ENCODE measurements around the gene DEAF1.
"Not testable (repeated sequence)": the region's sequence is repeated elsewhere in the genome, so short reads cannot be mapped to it uniquely, and the experiment has no call there.

The DEAF1 gene

GRCh38 chr11:662689-663274 lies 32.2 kb downstream of the DEAF1 start:
- H3K27ac Mint-ChIP-seq = no peak overlapping the region
- no peaks in the 10 kb centered on the region for H3K9me3 Mint-ChIP-seq
- no peaks in the 10 kb centered on the region for H3K4me1 Mint-ChIP-seq (ENCODE audit: low read depth)
- H3K27me3 Mint-ChIP-seq (ENCODE audit: low read depth) = no peaks in the 10 kb centered on the region
- peaks cover 11% of the 10 kb centered on the region for H3K36me3 Mint-ChIP-seq (ENCODE audit: low read depth)
- DNase-seq (ENCODE audit: low spot score) = peak; percentile 15
- no peak overlapping the region for H3K4me3 Mint-ChIP-seq

GRCh38 chr11:660681-661444 lies 34.2 kb downstream of the DEAF1 start:
- Mint-ChIP-seq H3K9me3 (no peaks in the 10 kb centered on the region), H3K27ac (no peak overlapping the region), H3K4me1 (ENCODE audit: low read depth) (no peaks in the 10 kb centered on the region), H3K27me3 (ENCODE audit: low read depth) (no peaks in the 10 kb centered on the region), H3K4me3 (no peak overlapping the region), H3K36me3 (ENCODE audit: low read depth) (peaks cover 11% of the 10 kb centered on the region)
- DNase-seq (ENCODE audit: low spot score) = no peak

- Mint-ChIP-seq H3K9me3 (no peaks in the 10 kb centered on the region), H3K36me3 (ENCODE audit: low read depth) (peaks cover 11% of the 10 kb centered on the region), H3K27me3 (ENCODE audit: low read depth) (no peaks in the 10 kb centered on the region), H3K4me3 (no peak overlapping the region), H3K27ac (no peak overlapping the region), H3K4me1 (ENCODE audit: low read depth) (no peaks in the 10 kb centered on the region)
- DNase-seq (ENCODE audit: low spot score) = no peak
Measured at GRCh38 chr11:660281-660680, 34.7 kb downstream of the DEAF1 start.

GRCh38 chr11:659532-660085 lies 35.4 kb downstream of the DEAF1 start:
- DNase-seq (ENCODE audit: low spot score) = no peak
- no peaks in the 10 kb centered on the region for H3K4me1 Mint-ChIP-seq (ENCODE audit: low read depth)
- H3K27ac Mint-ChIP-seq = no peak overlapping the region
- H3K9me3 Mint-ChIP-seq = no peaks in the 10 kb centered on the region
- peaks cover 11% of the 10 kb centered on the region for H3K36me3 Mint-ChIP-seq (ENCODE audit: low read depth)
- no peak overlapping the region for H3K4me3 Mint-ChIP-seq
- no peaks in the 10 kb centered on the region for H3K27me3 Mint-ChIP-seq (ENCODE audit: low read depth)

GRCh38 chr11:657691-658126 lies 37.3 kb downstream of the DEAF1 start:
- Mint-ChIP-seq H3K4me1 (ENCODE audit: low read depth) (no peaks in the 10 kb centered on the region), H3K4me3 (no peak overlapping the region), H3K9me3 (no peaks in the 10 kb centered on the region), H3K27ac (no peak overlapping the region), H3K27me3 (ENCODE audit: low read depth) (no peaks in the 10 kb centered on the region), H3K36me3 (ENCODE audit: low read depth) (peaks cover 8% of the 10 kb centered on the region)
- no peak for DNase-seq (ENCODE audit: low spot score)

GRCh38 chr11:656866-657265 lies 38.2 kb downstream of the DEAF1 start:
- no peaks in the 10 kb centered on the region for H3K4me1 Mint-ChIP-seq (ENCODE audit: low read depth)
- DNase-seq (ENCODE audit: low spot score) = no peak
- peaks cover 4% of the 10 kb centered on the region for H3K36me3 Mint-ChIP-seq (ENCODE audit: low read depth)
- no peak overlapping the region for H3K27ac Mint-ChIP-seq
- no peaks in the 10 kb centered on the region for H3K9me3 Mint-ChIP-seq
- H3K4me3 Mint-ChIP-seq = no peak overlapping the region
- H3K27me3 Mint-ChIP-seq (ENCODE audit: low read depth) = no peaks in the 10 kb centered on the region

- Mint-ChIP-seq H3K4me1 (ENCODE audit: low read depth) (no peaks in the 10 kb centered on the region), H3K27me3 (ENCODE audit: low read depth) (no peaks in the 10 kb centered on the region), H3K9me3 (no peaks in the 10 kb centered on the region), H3K4me3 (no peak overlapping the region), H3K27ac (no peak overlapping the region), H3K36me3 (ENCODE audit: low read depth) (peaks cover 5% of the 10 kb centered on the region)
- DNase-seq (ENCODE audit: low spot score) = no peak
Measured at GRCh38 chr11:656426-656825, 38.6 kb downstream of the DEAF1 start.

GRCh38 chr11:655036-655726 lies 39.8 kb downstream of the DEAF1 start:
- H3K9me3 Mint-ChIP-seq = no peaks in the 10 kb centered on the region
- no peak overlapping the region for H3K27ac Mint-ChIP-seq
- DNase-seq (ENCODE audit: low spot score) = no peak
- no peaks in the 10 kb centered on the region for H3K4me1 Mint-ChIP-seq (ENCODE audit: low read depth)
- H3K4me3 Mint-ChIP-seq = no peak overlapping the region
- H3K36me3 Mint-ChIP-seq (ENCODE audit: low read depth) = peaks cover 7% of the 10 kb centered on the region
- no peaks in the 10 kb centered on the region for H3K27me3 Mint-ChIP-seq (ENCODE audit: low read depth)

- H3K36me3 Mint-ChIP-seq (ENCODE audit: low read depth); H3K27ac Mint-ChIP-seq; H3K27me3 Mint-ChIP-seq (ENCODE audit: low read depth); H3K4me1 Mint-ChIP-seq (ENCODE audit: low read depth); DNase-seq (ENCODE audit: low spot score); H3K4me3 Mint-ChIP-seq; H3K9me3 Mint-ChIP-seq: not testable (repeated sequence)
Measured at GRCh38 chr11:654444-654843, 40.6 kb downstream of the DEAF1 start.

GRCh38 chr11:653837-654236 lies 41.2 kb downstream of the DEAF1 start:
- Mint-ChIP-seq H3K27ac (no peak overlapping the region), H3K36me3 (ENCODE audit: low read depth) (peaks cover 5% of the 10 kb centered on the region), H3K9me3 (no peaks in the 10 kb centered on the region), H3K27me3 (ENCODE audit: low read depth) (no peaks in the 10 kb centered on the region), H3K4me1 (ENCODE audit: low read depth) (no peaks in the 10 kb centered on the region), H3K4me3 (no peak overlapping the region)
- DNase-seq (ENCODE audit: low spot score) = no peak

- not testable (repeated sequence) for H3K4me3 Mint-ChIP-seq; DNase-seq (ENCODE audit: low spot score); H3K4me1 Mint-ChIP-seq (ENCODE audit: low read depth); H3K36me3 Mint-ChIP-seq (ENCODE audit: low read depth); H3K27ac Mint-ChIP-seq; H3K27me3 Mint-ChIP-seq (ENCODE audit: low read depth); H3K9me3 Mint-ChIP-seq
Measured at GRCh38 chr11:653136-653535, 41.9 kb downstream of the DEAF1 start.

- Mint-ChIP-seq H3K4me3 (no peak overlapping the region), H3K27ac (no peak overlapping the region), H3K27me3 (ENCODE audit: low read depth) (no peaks in the 10 kb centered on the region), H3K9me3 (no peaks in the 10 kb centered on the region), H3K4me1 (ENCODE audit: low read depth) (no peaks in the 10 kb centered on the region), H3K36me3 (ENCODE audit: low read depth) (peaks cover 9% of the 10 kb centered on the region)
- DNase-seq (ENCODE audit: low spot score) = no peak
Measured at GRCh38 chr11:650482-650881, 44.5 kb downstream of the DEAF1 start.

- DNase-seq (ENCODE audit: low spot score); H3K27ac Mint-ChIP-seq; H3K27me3 Mint-ChIP-seq (ENCODE audit: low read depth); H3K4me1 Mint-ChIP-seq (ENCODE audit: low read depth); H3K9me3 Mint-ChIP-seq; H3K36me3 Mint-ChIP-seq (ENCODE audit: low read depth); H3K4me3 Mint-ChIP-seq: not testable (repeated sequence)
Measured at GRCh38 chr11:647672-648158, 47.3 kb downstream of the DEAF1 start.

- H3K27ac Mint-ChIP-seq = no peak overlapping the region
- H3K27me3 Mint-ChIP-seq (ENCODE audit: low read depth) = no peaks in the 10 kb centered on the region
- no peak for DNase-seq (ENCODE audit: low spot score)
- H3K36me3 Mint-ChIP-seq (ENCODE audit: low read depth) = peaks cover 7% of the 10 kb centered on the region
- H3K4me3 Mint-ChIP-seq = no peak overlapping the region
- H3K9me3 Mint-ChIP-seq = no peaks in the 10 kb centered on the region
- no peaks in the 10 kb centered on the region for H3K4me1 Mint-ChIP-seq (ENCODE audit: low read depth)
Measured at GRCh38 chr11:646214-646613, 48.8 kb downstream of the DEAF1 start.

All from T-helper 2 cell treated with Interferon-gamma antibody and Interleukin-4, amounts not matched to agents 5 μg/mL and 100 μg/mL, for 36 hours (primary cell).